SK-N-SH (cell line): ENCODE measurements around the gene ANKMY1. TPM values are rescaled to one million over a fixed set of nuclear protein-coding genes. Genes with fewer than 3 reads are reported as not detected.

ENCODE experiments used
- CTCF ChIA-PET: fragments of 300-600, 350-600 bp; formaldehyde crosslinking; extraction: SDS; loops from one replicate; lab custom pipeline; 2021; lab: Yijun Ruan, JAX
- POLR2A ChIA-PET: fragments of 350-600 bp; sonication (Branson Sonifier 250); formaldehyde crosslinking; extraction: SDS; loops from one replicate; lab custom pipeline; 2020; ENCODE audit warnings: antibody characterized with exemption, inconsistent platforms; lab: Yijun Ruan, JAX
- DNase-seq: peaks from one replicate; pipeline ENCODE4 v3.0.0; 2012
- H2AFZ ChIP-seq: fragments of 200-600 bp; sonication (generic); 2 replicates; pipeline ENCODE4 v1.8.1; 2016; ENCODE audit warnings: antibody characterized with exemption, mild to moderate bottlenecking, low read depth
- H3F3A ChIP-seq: fragments of 200-600 bp; sonication (generic); replicated peaks from 2 replicates; pipeline ENCODE3; 2016; ENCODE audit warnings: antibody characterized with exemption, mild to moderate bottlenecking; ENCODE audit not compliant: insufficient read depth
- H3K27ac ChIP-seq, 2 experiments: fragments of 200-500 bp in 1 of 2; fragments of 200-600 bp in 1 of 2; sonication (Bioruptor generic) in 1 of 2; sonication (generic), shearing (Covaris generic) in 1 of 2; 2 replicates each; pipeline versions ENCODE4 v1.5.1 to v1.6.1; 2014 to 2016; ENCODE audit warnings: low read depth in 2 of 2, inconsistent platforms in 1 of 2, low read length in 1 of 2, mild to moderate bottlenecking in 1 of 2, mixed read lengths in 1 of 2
- H3K27me3 ChIP-seq: fragments of 200-600 bp; sonication (generic), shearing (Covaris generic); 2 replicates; pipeline ENCODE4 v1.6.1; 2016; ENCODE audit warnings: mixed run types; ENCODE audit not compliant: insufficient read depth
- H3K36me3 ChIP-seq, 2 experiments: fragments of 200-500 bp in 1 of 2; fragments of 200-600 bp in 1 of 2; sonication (Bioruptor generic) in 1 of 2; sonication (generic) in 1 of 2; replicated peaks in 1 of 2; 2 replicates each; pipeline versions ENCODE3 to v1.5.1; 2014 to 2016; ENCODE audit warnings: low read length in 1 of 2, mild to moderate bottlenecking in 1 of 2; ENCODE audit not compliant: insufficient read depth in 2 of 2, control insufficient read depth in 1 of 2
- H3K4me1 ChIP-seq, 2 experiments: fragments of 200-500 bp in 1 of 2; fragments of 200-600 bp in 1 of 2; sonication (Bioruptor generic) in 1 of 2; sonication (generic), shearing (Covaris generic) in 1 of 2; 2 replicates each; pipeline versions ENCODE4 v1.5.1 to v1.6.1; 2014 to 2016; ENCODE audit warnings: low read depth in 1 of 2, low read length in 1 of 2, mixed run types in 1 of 2; ENCODE audit not compliant: insufficient read depth in 2 of 2, control insufficient read depth in 1 of 2
- H3K4me2 ChIP-seq: fragments of 200-600 bp; sonication (generic), shearing (Covaris generic); 2 replicates; pipeline ENCODE4 v1.6.1; 2017; ENCODE audit warnings: mixed run types
- H3K4me3 ChIP-seq, 2 experiments: fragments of 200-500 bp in 1 of 2; fragments of 200-600 bp in 1 of 2; sonication (Bioruptor generic) in 1 of 2; sonication (generic), shearing (Covaris generic) in 1 of 2; 2 replicates each; pipeline versions ENCODE4 v1.5.1 to v1.8.1; 2014 to 2016; ENCODE audit warnings: low read depth in 2 of 2, inconsistent platforms in 1 of 2, low read length in 1 of 2, mild to moderate bottlenecking in 1 of 2, mixed read lengths in 1 of 2, moderate library complexity in 1 of 2
- H3K79me2 ChIP-seq: fragments of 200-600 bp; sonication (generic); 2 replicates; pipeline ENCODE4 v1.8.1; 2017; ENCODE audit warnings: mild to moderate bottlenecking; ENCODE audit not compliant: insufficient read depth
- H3K9ac ChIP-seq: fragments of 200-600 bp; sonication (generic); 2 replicates; pipeline ENCODE4 v1.6.1; 2017; ENCODE audit warnings: mixed run types
- H3K9me2 ChIP-seq: fragments of 200-600 bp; sonication (generic); 2 replicates; pipeline ENCODE4 v1.6.1; 2017; ENCODE audit warnings: mixed run types
- H3K9me3 ChIP-seq: fragments of 200-600 bp; sonication (generic); 2 replicates; pipeline ENCODE4 v1.6.1; 2017; ENCODE audit warnings: mixed run types, mild to moderate bottlenecking, moderate library complexity
- H4K20me1 ChIP-seq: fragments of 200-600 bp; sonication (generic); 2 replicates; pipeline ENCODE4 v1.6.1; 2017; ENCODE audit warnings: mild to moderate bottlenecking, mixed run types; ENCODE audit not compliant: insufficient read depth
- CTCF ChIP-seq: fragments of 200-600 bp; sonication (generic); IDR thresholded peaks from 2 replicates; pipeline ENCODE4 v1.6.1; 2017; ENCODE audit warnings: antibody characterized with exemption, mild to moderate bottlenecking, moderate library complexity
- EZH2phosphoT487 ChIP-seq: fragments of 200-600 bp; sonication (generic); IDR thresholded peaks from 2 replicates; pipeline ENCODE4 v1.6.1; 2017; ENCODE audit warnings: low read depth, mixed run types, mild to moderate bottlenecking, antibody characterized with exemption, moderate library complexity, borderline replicate concordance
- MXI1 ChIP-seq: IDR thresholded peaks from 2 replicates; pipeline ENCODE4 v1.6.1; 2012; ENCODE audit warnings: mild to moderate bottlenecking, low read depth, low read length, improper control_type of control experiment
- NFIC ChIP-seq: IDR thresholded peaks from 2 replicates; pipeline ENCODE4 v1.4.0; 2012; ENCODE audit warnings: borderline replicate concordance
- NRF1 ChIP-seq: IDR thresholded peaks from 2 replicates; pipeline ENCODE4 v1.6.1; 2012; ENCODE audit warnings: low read depth, mild to moderate bottlenecking, low read length
- POLR2AphosphoS5 ChIP-seq: IDR thresholded peaks from 2 replicates; pipeline ENCODE4 v1.6.1; 2012; ENCODE audit warnings: low read depth, low read length
- RCOR1 ChIP-seq: fragments of 150-350 bp; IDR thresholded peaks from 2 replicates; pipeline ENCODE4 v1.6.1; 2017; ENCODE audit warnings: antibody characterized with exemption, low read length
- REST ChIP-seq: IDR thresholded peaks from 2 replicates; pipeline ENCODE4 v1.6.1; 2012; ENCODE audit warnings: mild to moderate bottlenecking, low read depth, low read length, moderate library complexity
- RFX5 ChIP-seq: IDR thresholded peaks from 2 replicates; pipeline ENCODE4 v1.6.1; 2012; ENCODE audit warnings: mild to moderate bottlenecking, improper control_type of control experiment, low read length
- RXRA ChIP-seq: IDR thresholded peaks from 2 replicates; pipeline ENCODE4 v1.4.0; 2012; ENCODE audit warnings: low read depth, mild to moderate bottlenecking, borderline replicate concordance
- SMC3 ChIP-seq: IDR thresholded peaks from 2 replicates; pipeline ENCODE4 v1.6.1; 2012; ENCODE audit warnings: low read depth, low read length, improper control_type of control experiment
- TCF12 ChIP-seq: IDR thresholded peaks from 2 replicates; pipeline ENCODE4 v1.4.0; 2012
- TEAD4 ChIP-seq: IDR thresholded peaks from 2 replicates; pipeline ENCODE4 v1.4.0; 2012; ENCODE audit warnings: mild to moderate bottlenecking, borderline replicate concordance; ENCODE audit not compliant: insufficient read depth
- USF2 ChIP-seq: fragments of 150-350 bp; IDR thresholded peaks from 2 replicates; pipeline ENCODE4 v1.6.1; 2017; ENCODE audit warnings: antibody characterized with exemption, low read length, low read depth, borderline replicate concordance
- ZBTB33 ChIP-seq: IDR thresholded peaks from 2 replicates; pipeline ENCODE4 v1.4.0; 2012; ENCODE audit warnings: low read depth, borderline replicate concordance
- WGBS: methylation state at CpG from one replicate; pipeline ENCODE4 v1.1.6; 2017; ENCODE audit warnings: low lambda C conversion rate; 5-methylcytosine and 5-hydroxymethylcytosine counted together
- polyA plus RNA-seq, 3 experiments: library from polyadenylated mRNA; depleted of rRNA; stranded (reverse); fragments of >200 nt; gene quantifications; 2 replicates each; pipeline ENCODE4 v1.2.3, GENCODE V29; 2012
- TF ChIP-seq, protein P1 (sequence below): fragments of 150-350 bp; IDR thresholded peaks from 2 replicates; pipeline ENCODE4 v1.6.1; 2016; ENCODE audit warnings: mild to moderate bottlenecking, low read depth, low read length
- TF ChIP-seq, protein P2 (sequence below): IDR thresholded peaks from 2 replicates; pipeline ENCODE4 v1.4.0; 2012; ENCODE audit warnings: low read depth, borderline replicate concordance

ANKMY1 gene
- polyA plus RNA-seq, 1 of the 3 experiments (the other 2 are of a cell fraction): 12.1 TPM

GRCh38 chr2:240440251-240440650, 117.5 kb downstream of the ANKMY1 start:
- Histone ChIP-seq H3K79me2 (peaks cover 48% of the 10 kb centered on the region), H3K4me3 (no peak overlapping the region), H3K27me3 (no peaks in the 10 kb centered on the region), H3K9me3 (no peaks in the 10 kb centered on the region), H3K4me2 (no peak overlapping the region), H3K9ac (no peak overlapping the region), H2AFZ (no peak overlapping the region), H3K9me2 (no peaks in the 10 kb centered on the region), H3K27ac (no peak overlapping the region), H3F3A (no peaks in the 10 kb centered on the region), H3K4me1 (peaks cover 0 to 13% of the 10 kb centered on the region in 2 experiments; a peak in 1 of 4 replicates), H4K20me1 (peaks cover 69% of the 10 kb centered on the region), H3K36me3 (no peaks in the 10 kb centered on the region)
- POLR2A ChIA-PET: no interaction called here
- DNase-seq: no peak
- WGBS: 90% methylated on average over 9 of the region's 12 CpGs
- CTCF ChIA-PET: interaction anchor here (1.0 to 4.1 kb wide), 3 partner anchors 180 to 295 kb away, joined by 3 to 35 read pairs (median 3); no protein-coding TSS in a partner anchor
- TF ChIP-seq NRF1 (no peak), SMC3 (no peak), TCF12 (no peak), POLR2AphosphoS5 (no peak), USF2 (no peak), RCOR1 (no peak), RFX5 (no peak), RXRA (no peak), NFIC (no peak), CTCF (no peak), TEAD4 (no peak), EZH2phosphoT487 (no peak), ZBTB33 (no peak), MXI1 (no peak), REST (no peak)
- TF ChIP-seq, protein P1, sequence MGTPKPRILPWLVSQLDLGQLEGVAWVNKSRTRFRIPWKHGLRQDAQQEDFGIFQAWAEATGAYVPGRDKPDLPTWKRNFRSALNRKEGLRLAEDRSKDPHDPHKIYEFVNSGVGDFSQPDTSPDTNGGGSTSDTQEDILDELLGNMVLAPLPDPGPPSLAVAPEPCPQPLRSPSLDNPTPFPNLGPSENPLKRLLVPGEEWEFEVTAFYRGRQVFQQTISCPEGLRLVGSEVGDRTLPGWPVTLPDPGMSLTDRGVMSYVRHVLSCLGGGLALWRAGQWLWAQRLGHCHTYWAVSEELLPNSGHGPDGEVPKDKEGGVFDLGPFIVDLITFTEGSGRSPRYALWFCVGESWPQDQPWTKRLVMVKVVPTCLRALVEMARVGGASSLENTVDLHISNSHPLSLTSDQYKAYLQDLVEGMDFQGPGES: no peak
- TF ChIP-seq, protein P2, sequence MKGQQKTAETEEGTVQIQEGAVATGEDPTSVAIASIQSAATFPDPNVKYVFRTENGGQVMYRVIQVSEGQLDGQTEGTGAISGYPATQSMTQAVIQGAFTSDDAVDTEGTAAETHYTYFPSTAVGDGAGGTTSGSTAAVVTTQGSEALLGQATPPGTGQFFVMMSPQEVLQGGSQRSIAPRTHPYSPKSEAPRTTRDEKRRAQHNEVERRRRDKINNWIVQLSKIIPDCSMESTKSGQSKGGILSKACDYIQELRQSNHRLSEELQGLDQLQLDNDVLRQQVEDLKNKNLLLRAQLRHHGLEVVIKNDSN: no peak
